ENCODE results near the gene ENDOU.
A peak's percentile ranks its signal among the peaks of the same experiment; 100 is the strongest.

Gene ENDOU

DNA sequence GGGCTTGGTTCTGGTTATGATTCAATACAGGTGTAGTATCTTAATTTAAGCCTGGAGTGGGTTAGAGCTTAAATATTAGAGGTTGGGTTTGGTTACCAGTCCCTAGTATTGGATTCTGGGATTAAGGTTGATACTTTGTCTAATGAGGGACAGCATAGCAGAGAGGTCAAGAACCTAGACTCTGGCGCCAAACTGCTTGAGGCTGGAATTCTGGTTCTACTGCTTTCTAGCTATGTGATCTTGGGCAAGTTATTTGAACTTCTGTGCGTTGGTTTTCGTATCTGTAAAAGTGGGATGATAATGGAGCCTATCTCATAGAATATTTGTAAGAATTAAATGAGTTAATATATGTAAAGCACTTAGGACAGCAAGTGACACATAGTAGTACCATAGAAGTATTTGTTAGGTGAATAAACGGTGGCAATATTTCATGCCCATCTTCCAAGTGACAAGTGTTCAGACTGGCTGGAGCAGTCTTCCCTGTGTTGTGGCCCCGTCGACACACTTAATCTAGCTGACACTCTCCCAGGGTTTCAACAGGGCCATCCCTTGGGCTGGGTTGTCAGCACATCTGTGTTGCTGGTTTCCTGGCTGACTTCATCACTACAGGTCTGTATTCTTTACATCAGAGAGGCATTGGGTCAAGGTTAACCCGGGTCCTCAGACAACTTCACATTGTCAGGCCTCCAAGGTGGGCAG lies 3.0 kb downstream of the ENDOU start:
- TF ChIP-seq, protein P1, sequence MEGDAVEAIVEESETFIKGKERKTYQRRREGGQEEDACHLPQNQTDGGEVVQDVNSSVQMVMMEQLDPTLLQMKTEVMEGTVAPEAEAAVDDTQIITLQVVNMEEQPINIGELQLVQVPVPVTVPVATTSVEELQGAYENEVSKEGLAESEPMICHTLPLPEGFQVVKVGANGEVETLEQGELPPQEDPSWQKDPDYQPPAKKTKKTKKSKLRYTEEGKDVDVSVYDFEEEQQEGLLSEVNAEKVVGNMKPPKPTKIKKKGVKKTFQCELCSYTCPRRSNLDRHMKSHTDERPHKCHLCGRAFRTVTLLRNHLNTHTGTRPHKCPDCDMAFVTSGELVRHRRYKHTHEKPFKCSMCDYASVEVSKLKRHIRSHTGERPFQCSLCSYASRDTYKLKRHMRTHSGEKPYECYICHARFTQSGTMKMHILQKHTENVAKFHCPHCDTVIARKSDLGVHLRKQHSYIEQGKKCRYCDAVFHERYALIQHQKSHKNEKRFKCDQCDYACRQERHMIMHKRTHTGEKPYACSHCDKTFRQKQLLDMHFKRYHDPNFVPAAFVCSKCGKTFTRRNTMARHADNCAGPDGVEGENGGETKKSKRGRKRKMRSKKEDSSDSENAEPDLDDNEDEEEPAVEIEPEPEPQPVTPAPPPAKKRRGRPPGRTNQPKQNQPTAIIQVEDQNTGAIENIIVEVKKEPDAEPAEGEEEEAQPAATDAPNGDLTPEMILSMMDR (IDR thresholded peaks at IDR 0.05; ENCODE audit: low read depth, low read length, missing control alignments): no peak
- no peak overlapping the region for H3K4me3 ChIP-seq (replicated peaks; ENCODE audit: low read depth, low read length)
- no peak for DNase-seq (ENCODE audit: extremely low read depth, low read depth)

DNA sequence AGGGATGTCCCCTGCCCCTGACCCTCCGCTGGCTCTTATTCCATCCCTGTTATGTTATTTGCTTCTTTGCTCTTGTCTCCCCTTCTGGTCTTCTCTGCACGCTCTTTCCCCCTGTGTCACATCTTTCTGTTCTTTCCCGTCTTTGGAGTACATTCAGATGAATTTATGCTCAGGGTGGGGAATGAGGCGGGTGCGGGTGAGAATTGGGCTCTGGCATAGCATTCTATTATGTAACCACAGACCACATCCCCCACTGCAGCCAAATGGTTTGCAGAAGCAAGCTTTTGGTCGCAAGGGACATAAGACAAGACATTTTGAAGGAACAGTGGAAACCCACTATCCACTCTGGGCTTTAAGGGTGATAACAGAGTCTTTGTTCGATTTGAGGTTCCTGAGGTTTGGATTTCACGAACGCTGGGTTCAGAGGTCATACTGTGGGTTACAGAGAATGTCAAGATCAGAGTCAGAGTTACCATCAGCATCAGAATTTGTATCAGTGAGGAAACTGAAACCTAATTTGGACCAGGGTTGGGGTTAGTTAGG lies 3.8 kb downstream of the ENDOU start:
- TF ChIP-seq, protein P1 (IDR thresholded peaks at IDR 0.05; ENCODE audit: low read depth, low read length, missing control alignments): no peak
- DNase-seq (ENCODE audit: extremely low read depth, low read depth): no peak
- H3K4me3 ChIP-seq (replicated peaks; ENCODE audit: low read depth, low read length): no peak overlapping the region

DNA sequence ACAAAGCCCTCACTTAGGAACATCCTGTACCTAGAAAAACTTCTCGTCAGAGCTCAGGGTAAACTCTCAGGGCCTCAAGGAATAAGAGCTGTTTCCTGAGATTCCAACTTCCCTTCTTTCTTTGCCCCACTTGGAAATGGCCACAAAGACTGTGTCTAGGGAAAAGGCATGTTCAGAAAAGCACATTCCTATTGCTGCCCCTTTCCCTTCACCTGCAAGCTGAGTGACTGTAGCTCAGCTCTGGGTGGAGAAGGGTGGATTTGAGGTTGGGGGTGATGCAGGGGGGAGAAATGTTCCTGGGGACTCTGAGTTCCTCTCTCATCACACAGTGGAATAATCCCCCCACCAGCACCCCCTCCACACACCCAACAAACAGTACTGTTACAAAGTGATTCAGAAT lies 6.8 kb downstream of the ENDOU start:
- DNase-seq (ENCODE audit: extremely low read depth, low read depth): no peak
- no peak overlapping the region for H3K4me3 ChIP-seq (replicated peaks; ENCODE audit: low read depth, low read length)
- TF ChIP-seq, protein P1 (IDR thresholded peaks at IDR 0.05; ENCODE audit: low read depth, low read length, missing control alignments): no peak

DNA sequence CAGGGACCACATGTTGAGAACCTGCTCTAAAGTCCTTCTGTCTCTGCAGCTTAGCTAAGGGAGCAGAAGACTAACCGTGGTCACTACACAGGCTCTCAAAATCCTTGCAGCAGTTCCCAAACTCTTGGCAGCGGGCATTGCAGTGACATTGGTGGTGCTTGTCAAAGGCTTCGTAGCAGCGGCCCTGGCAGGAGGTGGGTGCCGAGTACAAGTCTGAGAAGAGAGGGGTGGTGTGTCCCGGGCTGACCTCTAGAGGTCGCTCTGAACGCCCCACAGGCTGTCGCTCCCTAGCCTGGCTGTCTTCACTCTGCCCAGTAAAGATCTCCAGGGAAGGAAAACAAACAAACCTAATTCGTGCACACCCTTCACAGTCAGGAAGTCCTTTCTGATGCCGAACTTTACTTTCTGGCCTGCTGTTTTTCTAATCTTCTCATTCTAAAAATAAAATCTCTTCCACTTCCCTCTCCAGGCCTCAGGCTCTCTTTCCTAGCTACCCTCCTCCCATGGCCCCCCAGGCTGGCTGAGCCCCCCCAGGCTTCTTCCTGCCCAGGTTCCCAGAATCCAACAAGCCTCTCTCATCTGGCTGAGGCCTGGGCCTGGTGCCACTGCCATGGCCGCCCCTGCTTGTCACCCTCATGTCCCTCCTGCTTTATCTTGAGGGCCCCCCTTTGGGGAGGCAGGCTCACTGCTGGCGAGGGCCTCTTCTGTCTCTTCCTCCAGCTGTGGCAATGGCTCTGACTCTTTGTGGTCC lies 7.7 kb downstream of the ENDOU start:
- peak; percentile 51 for DNase-seq (ENCODE audit: extremely low read depth, low read depth)
- TF ChIP-seq, protein P1 (IDR thresholded peaks at IDR 0.05; ENCODE audit: low read depth, low read length, missing control alignments): peak; percentile 89
- no peak overlapping the region for H3K4me3 ChIP-seq (replicated peaks; ENCODE audit: low read depth, low read length)

DNA sequence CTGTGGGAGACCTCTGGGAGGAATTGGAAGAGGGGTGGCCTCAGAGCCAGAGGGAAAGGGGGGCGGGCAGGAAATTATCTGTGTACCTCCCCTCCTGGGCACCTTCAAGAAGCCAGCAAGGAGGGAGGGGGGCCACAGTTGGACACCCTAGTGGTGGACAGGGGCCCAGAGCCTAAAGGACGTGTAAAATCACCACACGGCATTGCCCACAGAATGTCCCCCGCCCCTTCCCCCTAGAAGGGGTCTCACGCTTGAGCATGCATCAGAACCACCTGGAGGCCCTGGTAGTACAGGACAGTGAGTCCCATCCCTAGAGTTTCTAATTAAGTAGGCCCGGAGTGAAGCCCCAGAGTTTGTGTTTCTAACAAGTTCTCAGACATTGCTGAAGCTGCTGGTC lies 8.2 kb downstream of the ENDOU start:
- no peak for DNase-seq (ENCODE audit: extremely low read depth, low read depth)
- H3K4me3 ChIP-seq (replicated peaks; ENCODE audit: low read depth, low read length): no peak overlapping the region
- TF ChIP-seq, protein P1 (IDR thresholded peaks at IDR 0.05; ENCODE audit: low read depth, low read length, missing control alignments): no peak

DNA sequence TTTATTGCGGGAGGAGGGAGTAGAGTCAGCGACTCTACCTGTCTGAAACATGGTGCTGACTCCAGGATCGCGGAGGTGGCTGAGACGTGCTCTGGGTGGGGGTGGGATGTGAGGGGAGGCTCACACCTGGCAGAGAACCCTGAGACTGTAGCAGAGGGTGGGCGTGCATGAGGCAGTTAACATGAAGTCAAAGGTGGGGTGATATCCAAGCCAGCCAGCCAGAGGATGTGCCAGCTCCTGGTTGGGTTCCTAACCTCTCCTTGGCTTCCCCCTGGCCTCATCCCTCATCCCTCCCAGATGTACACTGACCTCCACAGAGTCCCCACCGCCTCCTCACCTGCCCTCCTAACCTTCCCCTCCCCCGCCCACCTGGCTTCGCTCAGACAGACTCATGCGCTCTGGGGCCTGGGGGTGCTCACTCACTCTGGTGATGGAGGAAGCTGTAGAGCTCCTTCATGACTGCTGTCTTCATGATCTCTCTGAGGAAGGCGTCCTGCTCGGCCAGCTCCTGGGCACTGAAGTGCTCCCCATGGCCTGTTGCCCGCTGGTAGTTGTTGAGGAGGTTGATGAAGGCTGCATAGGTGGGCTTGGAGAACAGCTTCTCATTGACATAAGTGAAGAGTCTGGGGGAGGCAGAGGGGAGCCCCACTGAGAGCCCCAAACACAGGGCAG lies 9.3 kb downstream of the ENDOU start:
- TF ChIP-seq, protein P1 (IDR thresholded peaks at IDR 0.05; ENCODE audit: low read depth, low read length, missing control alignments): no peak
- no peak for DNase-seq (ENCODE audit: extremely low read depth, low read depth)
- H3K4me3 ChIP-seq (replicated peaks; ENCODE audit: low read depth, low read length): no peak overlapping the region
